Umbilical cord (tissue), 2 donors: ENCODE data around the gene CPA4. TPM values are rescaled to one million over a fixed set of nuclear protein-coding genes. Genes with fewer than 3 reads are reported as not detected.
"Not testable (repeated sequence)": the region's sequence is repeated elsewhere in the genome, so short reads cannot be mapped to it uniquely, and the experiment has no call there.

Experiments used
- DNase-seq: peaks from one replicate; pipeline ENCODE4 v3.0.0-alpha.2; 2015; ENCODE audit warnings: low spot score
- total RNA-seq: library from RNA; depleted of rRNA; stranded (reverse); fragments of >200 nt; gene quantifications from one replicate; pipeline ENCODE4 v1.2.3, GENCODE V29; 2014; ENCODE audit warnings: low replicate concordance; ENCODE audit not compliant: insufficient read depth

The CPA4 gene
- total RNA-seq, 1 donor from 2014 or later: 32.7 TPM

DNA sequence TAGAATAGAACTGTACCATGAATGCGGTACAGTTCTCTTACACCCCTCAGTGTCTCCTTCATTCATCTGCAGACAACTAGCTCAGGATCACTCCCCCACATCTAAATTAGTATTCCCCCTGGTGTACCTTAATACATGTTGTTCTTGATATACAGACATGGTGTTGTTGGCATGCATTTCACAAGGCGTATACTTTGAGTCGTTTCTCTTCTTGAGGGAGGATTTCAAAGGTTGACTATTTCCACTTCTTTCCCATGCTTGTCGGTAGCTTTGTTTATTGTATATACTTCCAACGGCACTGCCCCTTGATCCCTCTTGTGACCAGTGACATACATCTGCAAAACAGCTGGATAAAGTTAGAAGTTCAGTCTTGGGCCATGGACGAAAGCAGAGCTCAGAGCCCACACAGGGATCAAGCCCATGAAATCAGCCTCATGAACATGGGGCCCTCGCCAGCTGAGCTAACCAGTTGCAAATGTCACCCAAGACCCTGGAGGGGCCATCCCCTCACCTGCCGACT lies 8.6 kb downstream of the CPA4 start:
- DNase-seq: no peak

DNA sequence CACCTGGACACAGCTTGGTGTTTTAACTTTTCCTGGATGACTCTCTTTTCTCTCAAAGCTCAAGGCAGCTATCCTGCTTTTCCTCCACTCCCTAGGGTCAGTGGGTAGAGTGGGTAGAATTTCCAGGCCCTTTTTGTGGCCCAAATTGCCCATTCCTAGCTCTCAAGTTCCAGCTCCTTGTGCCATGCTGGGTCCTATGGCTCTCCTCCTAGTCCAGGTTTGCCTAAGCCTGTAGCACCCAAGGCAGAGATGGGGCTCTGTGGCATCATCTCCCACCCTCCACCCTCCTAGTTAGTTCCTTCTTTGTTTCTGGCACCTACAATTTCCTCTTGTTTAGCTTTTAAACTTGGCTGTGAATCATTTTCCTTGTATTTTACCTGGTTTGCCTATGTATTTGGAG lies 9.7 kb downstream of the CPA4 start:
- DNase-seq: no peak

DNA sequence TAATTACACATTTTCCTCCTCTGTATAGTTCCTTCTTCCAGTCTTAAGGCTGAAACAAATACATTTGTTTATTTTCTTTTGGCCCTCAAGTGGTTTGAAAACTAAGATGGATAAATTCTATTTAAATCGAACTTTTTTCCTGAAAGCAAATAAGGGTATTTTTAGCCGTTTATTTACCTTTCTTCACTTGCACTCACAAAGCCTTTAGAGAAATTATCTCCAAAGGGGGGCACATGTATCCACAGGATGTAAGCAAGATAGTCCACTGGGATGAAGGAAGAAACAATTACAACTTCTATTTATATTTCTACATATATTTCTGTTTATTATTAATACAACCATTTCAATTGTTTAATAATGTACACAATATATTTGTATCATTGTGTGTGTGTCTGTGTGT lies 10.2 kb downstream of the CPA4 start:
- no peak for DNase-seq

DNA sequence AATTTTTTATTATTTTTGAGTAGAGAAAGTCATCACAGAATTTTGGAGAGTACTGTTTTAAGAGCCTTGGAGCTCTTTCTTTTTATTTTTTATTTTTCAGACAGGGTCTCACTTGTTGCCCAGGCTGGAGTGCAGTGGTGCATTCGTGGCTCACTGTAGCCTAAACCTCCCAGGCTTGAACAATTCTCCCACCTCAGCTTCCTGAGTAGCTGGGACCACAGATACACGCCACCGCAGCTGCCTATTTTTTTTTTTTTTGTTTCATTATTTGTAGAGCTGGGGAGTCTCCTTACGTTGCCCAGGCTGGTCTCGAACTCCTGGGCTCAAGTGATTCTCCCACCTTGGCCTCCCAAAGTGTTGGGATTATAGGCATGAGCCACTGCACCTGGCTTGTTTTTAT lies 10.6 kb downstream of the CPA4 start:
- no peak for DNase-seq

DNA sequence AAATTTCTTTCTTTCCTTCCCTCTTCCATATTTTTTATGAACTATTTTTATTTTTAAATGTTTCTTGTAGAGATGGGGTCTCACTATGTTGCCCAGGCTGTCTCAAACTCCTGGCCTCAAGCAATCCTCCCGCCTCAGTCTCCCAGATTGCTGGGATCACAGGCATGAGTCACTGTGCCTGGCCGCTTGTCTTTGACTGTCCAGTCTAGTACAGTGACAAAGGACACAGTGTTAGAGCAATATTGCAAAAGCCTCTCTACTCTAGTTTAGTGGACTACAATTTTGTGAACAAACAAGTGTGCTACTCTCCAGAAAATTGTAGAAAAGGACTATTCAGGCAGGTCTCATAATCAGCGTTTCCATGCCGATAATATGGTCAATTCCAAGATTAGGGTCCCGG lies 11.0 kb downstream of the CPA4 start:
- DNase-seq: no peak

DNA sequence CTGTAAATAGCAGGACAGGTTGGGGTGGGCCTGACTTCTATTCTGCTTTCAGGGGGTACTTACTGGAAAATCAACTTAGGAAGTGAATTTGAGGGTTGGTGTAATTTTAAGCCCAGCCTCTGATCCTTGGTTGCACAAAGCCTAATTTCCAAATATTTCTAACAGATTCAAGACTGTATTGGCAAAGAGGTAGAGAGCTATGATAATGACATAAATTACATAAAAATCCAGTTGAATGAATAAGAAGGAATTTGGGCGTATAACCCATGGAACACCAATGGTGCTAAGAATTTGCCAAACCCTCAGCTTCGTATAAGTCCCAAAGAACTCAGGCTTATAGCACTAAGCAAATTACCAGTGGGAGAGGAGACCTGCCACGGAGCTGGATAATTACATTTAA lies 11.9 kb downstream of the CPA4 start:
- DNase-seq: no peak

DNA sequence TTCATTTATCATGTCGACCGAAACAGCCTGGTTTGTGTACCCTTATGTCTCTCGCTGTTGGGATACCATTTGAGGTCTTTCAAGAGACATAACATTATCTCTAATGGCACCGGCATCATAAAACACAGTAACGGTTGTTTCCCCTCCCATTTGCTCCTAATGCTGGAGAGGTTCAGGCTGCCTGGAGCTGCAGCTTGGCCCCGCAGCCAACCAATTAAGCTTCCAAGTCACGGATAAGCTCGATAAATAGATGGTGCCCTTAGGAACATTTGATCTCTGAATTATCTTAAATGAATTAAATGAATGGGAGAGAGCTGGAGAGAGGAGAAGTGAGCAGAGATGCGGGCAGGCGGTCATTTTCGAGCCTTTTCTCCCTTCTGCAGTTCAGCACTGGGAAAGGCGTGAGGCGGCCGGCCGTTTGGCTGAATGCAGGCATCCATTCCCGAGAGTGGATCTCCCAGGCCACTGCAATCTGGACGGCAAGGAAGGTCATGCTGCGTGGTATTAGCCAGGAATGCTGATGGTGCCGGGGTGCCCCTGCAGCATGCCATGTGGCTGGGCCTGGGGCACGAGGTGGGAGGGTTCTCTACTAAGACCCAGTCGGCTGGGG lies 12.6 kb downstream of the CPA4 start:
- peak; percentile 23 for DNase-seq

DNA sequence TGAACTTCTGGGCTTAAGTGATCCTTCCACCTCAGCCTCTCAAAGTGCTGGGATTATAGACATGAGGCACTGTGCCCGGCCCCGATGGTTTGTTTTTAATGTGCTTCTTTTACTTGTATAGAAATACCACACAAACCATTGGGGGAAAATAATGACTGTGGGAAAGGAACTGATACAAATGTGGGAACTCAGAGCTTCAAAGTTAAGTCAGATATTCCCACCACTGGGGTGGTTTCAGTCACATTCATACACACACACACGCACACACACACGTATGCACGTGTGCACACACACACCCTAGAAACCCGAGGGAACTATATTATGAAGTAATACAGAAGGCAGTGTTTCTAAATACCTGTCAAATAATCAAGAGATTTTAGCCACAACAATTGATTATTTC lies 17.0 kb downstream of the CPA4 start:
- DNase-seq: no peak

DNA sequence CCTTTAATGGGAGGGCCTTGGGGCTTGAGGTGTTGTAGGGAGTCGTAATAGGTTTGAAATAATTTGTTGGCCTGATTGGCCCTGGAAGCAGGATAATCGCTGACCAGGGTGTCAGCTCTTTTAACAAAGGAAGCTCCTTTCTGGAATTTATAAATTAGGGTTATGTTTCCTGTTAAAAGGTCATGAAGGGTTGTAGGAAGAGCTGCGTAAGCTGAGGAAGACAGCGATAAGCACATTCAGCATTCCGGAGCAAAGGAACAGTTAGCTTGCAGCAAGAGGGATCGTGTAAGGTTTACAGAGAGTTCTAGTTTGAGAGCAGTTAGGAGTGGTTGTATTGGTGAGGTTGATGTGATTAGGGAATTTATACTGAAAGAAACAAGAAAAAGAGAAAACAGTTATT lies 21.3 kb downstream of the CPA4 start:
- no peak for DNase-seq

DNA sequence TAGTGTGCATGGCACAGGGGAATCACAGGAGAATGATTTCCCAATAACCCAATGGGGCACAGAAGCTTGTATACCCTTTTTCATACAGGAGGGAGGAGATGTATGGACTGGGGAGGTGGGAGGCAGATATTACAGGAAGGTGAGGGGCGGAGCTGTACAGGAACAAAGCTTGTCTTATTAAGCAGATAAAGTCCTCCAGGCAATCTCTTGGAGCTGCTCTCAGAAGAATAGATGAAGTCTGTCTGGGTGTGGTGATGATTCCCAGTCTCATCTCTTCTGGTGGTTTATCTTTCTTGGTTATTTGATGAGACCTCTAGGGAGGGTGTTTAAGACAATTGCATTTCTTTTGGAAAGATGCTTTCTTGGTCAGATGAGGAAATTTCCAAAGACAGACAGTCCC lies 26.6 kb downstream of the CPA4 start:
- no peak for DNase-seq

DNA sequence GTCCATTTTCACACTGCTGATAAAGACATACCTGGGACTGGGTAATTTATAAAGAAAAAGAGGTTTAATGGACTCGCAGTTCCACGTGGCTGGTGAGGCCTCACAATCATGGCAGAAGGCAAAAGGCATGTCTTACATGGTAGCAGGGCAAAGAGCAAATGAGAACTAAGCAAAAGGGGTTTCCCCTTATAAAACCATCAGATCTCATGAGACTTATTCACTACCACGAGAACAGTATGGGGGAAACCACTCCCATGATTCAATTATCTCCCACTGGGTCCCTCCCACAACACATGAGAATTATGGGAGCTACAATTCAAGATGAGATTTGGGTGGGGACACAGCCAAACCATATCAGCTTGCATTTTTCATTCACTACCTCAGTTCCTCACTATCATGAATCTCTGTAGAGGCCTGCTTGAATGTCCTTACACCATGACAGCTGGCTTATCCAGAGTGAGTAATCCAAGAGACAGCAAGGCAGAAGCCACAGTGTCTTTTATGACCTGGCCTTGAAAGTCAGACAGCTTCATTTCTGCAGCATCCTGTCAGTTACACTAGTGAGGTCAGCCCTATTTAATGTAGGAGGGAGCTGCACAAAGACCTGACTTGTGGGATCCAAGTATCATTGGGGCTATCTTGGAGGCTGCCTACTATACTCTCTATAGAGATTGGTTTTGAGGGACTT lies 28.7 kb downstream of the CPA4 start:
- not testable (repeated sequence) for DNase-seq

DNA sequence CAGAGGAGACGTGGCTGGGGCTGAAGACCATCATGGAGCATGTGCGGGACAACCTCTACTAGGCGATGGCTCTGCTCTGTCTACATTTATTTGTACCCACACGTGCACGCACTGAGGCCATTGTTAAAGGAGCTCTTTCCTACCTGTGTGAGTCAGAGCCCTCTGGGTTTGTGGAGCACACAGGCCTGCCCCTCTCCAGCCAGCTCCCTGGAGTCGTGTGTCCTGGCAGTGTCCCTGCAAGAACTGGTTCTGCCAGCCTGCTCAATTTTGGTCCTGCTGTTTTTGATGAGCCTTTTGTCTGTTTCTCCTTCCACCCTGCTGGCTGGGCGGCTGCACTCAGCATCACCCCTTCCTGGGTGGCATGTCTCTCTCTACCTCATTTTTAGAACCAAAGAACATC lies 29.7 kb downstream of the CPA4 start:
- DNase-seq: peak; percentile 25

DNA sequence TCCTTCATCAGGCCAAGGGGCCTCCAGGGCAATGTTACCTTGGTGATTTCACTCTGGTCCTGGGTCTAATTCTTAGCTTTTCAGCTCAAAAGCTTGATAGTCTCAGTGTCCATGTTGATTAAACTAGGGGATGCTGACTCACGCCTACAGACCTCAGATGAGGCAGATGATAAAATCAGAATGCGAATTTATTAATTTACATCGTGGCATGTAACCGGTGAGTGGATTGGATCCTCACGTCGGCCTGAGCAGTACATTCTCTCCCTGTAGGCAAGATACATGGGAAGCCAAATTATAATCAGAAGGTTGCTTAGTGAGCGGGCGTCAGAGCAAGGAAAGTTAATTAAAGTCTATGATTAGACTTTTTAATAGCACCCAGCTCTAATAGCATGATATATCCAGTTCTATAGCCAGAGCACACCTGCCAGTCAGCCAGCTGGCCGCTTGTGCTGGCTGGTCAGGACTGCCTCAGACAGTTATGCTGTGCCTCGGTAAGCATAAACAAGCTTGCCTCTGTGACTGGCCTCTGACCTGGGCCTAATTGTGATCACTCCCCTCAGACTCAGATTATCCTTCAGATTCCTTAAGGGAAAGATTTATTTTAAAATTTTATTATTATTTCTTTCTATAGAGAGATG lies 31.5 kb downstream of the CPA4 start:
- peak; percentile 26 for DNase-seq

DNA sequence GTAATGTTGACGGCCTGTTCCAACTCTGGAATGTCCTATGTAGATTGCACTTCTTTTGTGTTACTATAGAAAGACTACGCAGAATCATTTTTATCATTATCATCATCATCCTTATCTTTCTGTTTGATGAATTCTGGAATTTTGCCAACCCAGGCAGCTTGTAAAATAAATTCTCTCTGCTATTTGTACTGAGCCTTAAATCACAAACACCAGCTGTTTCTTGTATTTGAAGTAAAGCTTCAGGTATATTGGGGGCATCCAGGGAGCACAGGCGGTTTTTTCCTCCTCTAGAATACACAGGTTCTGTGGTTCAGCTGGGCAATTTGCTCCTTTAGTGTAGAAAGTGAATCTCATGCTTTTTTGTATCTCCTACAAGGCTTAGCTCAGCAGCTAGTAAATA lies 36.7 kb downstream of the CPA4 start:
- DNase-seq: peak; percentile 63

DNA sequence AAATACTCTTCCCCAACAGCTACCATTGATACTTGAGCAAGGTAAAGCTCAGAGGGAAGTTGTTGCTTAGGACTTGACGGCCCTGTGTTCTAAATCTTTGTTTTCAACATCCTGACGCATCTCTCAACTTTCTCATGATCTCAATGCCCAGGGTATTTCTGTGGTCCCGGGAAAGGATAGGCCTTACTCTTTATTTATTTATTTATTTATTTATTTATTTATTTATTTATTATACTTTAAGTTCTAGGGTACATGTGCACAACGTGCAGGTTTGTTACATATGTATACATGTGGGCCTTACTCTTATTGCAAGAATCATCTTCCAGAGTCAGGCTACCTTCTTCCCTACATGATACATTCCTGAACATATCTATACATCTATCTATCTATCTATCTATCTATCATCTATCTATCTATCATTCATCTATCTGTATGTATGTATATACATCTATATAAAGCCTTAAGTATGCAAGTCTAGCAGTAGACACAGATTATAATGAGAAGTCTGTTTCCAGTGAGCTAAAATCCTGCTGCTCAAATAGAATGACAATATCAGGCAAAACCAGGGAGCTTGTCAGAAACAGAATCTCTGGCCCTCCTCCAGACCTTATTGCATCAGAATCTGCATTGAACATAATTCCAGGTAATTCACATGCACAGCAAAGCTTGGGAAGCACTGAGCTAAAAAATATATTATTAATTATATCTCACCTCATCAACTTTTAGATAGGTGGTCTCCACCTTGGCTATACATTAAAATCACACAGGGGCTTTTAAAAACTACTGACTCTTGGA lies 39.5 kb downstream of the CPA4 start:
- DNase-seq: no peak

DNA sequence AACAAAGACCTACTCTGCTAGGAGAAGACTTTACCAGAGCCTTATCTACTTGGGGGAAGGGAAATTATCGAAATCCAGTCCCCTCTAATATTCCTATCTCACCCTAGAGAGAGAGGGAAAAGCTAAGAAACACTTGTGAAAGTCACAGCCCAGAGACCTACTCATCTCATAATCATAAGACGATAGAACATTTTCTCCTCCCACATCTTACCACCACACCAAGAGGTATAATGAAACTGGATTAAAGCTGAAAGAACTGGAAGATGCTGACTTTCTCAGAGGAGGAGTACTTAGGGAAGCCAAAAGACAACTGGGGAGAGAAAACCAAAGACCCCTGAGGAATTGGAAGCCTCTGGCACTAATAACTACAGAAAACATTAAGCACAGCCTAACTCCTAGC lies 40.9 kb downstream of the CPA4 start:
- DNase-seq: no peak

DNA sequence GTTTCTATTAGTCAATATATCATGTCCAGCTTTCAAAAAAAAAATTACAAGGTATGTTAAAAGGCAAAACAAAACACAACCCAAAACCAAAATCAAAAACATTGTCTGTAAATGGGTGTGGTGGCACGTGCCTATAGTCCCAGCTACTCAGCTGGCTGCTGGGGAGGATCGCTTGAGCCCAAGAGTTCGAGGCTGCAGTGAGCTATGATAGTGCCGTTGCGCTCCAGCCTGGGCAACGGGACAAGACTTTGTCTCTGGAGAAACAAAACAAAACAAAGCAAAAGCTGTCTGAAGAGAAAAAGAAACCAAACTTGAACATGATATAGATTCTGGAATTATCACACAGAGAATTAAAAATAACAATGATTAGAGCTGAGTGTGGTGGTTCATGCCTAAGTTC lies 41.3 kb downstream of the CPA4 start:
- no peak for DNase-seq

DNA sequence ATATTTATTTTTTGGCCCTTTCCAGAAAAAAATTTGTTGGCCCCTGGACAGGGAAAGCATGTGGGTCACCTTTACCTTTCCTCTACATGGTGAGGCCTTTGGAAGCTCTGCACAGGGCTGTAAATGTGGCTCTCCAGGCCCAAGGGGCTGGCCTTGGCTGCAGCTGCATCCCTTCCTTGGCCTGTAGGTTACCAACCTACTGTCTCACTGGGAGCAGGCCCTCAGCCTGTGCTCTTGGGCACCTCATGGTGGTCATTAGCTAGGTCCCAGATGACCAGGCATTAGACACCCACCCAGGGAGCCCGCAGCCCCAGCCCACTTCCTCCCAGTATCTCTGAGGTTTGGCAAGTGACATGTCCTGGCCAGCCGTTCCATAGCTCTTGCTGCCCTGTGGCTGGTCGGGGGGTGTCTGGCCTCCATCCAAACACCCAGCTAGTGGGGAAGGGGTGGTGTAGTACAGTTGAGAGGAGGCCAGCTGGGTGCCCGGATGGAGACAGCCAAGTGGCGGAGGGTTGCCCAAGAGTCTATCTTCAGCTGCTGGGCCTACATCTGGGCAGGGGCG lies 44.5 kb downstream of the CPA4 start:
- no peak for DNase-seq

DNA sequence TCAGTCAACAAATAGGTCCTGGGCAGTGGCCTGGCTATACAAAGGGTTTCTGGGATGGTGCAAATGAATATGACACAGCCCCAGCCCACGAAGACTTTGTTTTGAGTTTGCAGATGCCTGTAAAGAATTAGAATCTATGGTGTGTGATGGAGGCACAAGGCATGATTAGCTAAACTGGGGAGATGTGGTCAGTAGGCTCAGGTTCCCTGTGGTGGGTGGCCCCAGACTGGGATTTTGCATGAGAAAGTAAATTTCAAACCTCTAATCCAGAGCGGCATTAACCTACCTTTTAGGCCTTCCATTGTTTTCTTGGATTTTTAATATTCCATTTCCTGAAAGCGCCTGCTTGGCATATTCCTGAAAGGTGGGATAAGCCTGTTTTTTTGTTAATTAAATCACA lies 45.3 kb downstream of the CPA4 start:
- no peak for DNase-seq

DNA sequence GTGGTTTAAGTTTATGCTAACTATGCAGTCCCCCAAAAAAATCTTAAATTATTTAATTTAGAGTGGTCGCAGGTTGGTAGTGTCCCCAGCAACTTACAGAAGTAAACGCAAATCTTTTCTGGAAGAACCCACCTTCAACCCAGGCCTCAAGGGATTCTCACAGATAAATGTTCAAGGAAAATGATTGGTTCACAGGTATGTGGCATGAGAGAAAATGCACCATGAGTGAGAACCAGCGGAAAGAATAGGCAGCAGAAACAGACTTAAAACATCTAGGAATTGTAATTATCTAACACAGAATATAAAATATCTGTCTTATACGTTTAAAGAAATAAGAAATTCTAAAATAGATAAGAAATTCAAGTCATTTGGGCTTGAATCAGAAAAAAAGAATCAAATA lies 48.9 kb downstream of the CPA4 start:
- no peak for DNase-seq

DNA sequence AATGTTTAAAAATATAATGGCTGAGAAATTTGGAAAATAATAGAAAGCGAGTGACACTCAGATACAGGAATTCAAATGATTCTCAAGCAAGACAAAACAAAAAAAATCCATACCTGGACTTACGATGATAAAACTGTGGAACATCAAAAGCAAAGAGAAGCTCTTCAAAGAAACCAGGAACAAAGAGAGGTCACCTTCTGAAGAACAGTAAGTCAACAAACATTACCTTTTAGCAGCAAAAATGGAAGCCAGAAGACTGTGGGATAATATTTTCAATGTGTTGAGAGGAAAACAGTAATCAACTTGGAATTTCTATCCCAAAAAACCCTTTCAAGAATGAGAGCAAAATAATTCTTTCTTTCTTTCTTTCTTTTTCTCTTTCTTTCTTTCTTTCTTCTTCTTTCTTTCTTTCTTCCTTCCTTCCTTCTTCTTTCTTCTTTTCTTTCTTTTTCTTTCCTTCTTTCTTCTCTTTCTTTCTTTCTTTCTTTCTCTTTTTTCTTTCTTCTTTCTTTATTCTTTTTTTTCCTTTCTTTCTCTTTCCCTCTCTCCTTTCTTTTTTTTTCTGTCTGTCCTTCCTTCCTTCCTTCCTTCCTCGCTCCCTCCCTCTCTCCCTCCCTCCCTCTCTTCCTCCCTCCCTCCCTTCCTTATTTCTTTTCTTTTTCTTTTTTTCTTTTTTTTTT lies 49.9 kb downstream of the CPA4 start:
- DNase-seq: no peak
